ENCODE data around the gene RAD51B. TPM values are rescaled to one million over a fixed set of nuclear protein-coding genes. Genes with fewer than 3 reads are reported as not detected.

RAD51B gene
- total RNA-seq, 4 donors from 2014 or later: 6.2 to 39.9 (median 12.9) TPM

GRCh38 chr14:68147303-68147702 lies 327.7 kb downstream of the RAD51B start:
- Histone ChIP-seq H3K4me3 (no peak overlapping the region), H3K27ac (peak overlapping the region in 3 of 4 donors; percentile 77 to 83 (median 82)), H3K9me3 (peaks cover 0 to 3% (median 0%) of the 10 kb centered on the region in 3 donors), H3K4me1 (peaks cover 0 to 53% (median 20%) of the 10 kb centered on the region in 3 donors), H3K36me3 (no peaks in the 10 kb centered on the region), H3K27me3 (no peaks in the 10 kb centered on the region)
- intact Hi-C loops (cut with DNase I): loop anchor here (10.0 kb wide), 1 partner anchor 203 kb away; no protein-coding TSS in a partner anchor
- no peak for DNase-seq
- TF ChIP-seq CTCF (IDR thresholded peaks at IDR 0.05) (no peak), POLR2A (IDR thresholded peaks at IDR 0.05) (no peak)

- Histone ChIP-seq H3K27me3 (no peaks in the 10 kb centered on the region), H3K27ac (peak overlapping the region in 1 of 4 donors; percentile 83), H3K4me1 (peaks cover 0 to 43% (median 14%) of the 10 kb centered on the region in 3 donors), H3K9me3 (peaks cover 0 to 3% (median 0%) of the 10 kb centered on the region in 3 donors), H3K4me3 (no peak overlapping the region), H3K36me3 (no peaks in the 10 kb centered on the region)
- WGBS, 2 donors: 96 to 97% methylated on average over 3 of the region's 3 CpGs
- no peak for DNase-seq
- TF ChIP-seq CTCF (IDR thresholded peaks at IDR 0.05): no peak
- TF ChIP-seq POLR2A (IDR thresholded peaks at IDR 0.05): no peak
- intact Hi-C loops (cut with DNase I): loop anchor here (10.0 kb wide), 1 partner anchor 203 kb away; no protein-coding TSS in a partner anchor
Observed at GRCh38 chr14:68148276-68148675, 328.7 kb downstream of the RAD51B start.

GRCh38 chr14:68148763-68149162 lies 329.2 kb downstream of the RAD51B start:
- intact Hi-C loops (cut with DNase I): loop anchor here (10.0 kb wide), 1 partner anchor 204 kb away; no protein-coding TSS in a partner anchor
- TF ChIP-seq CTCF (IDR thresholded peaks at IDR 0.05): no peak
- no peak for TF ChIP-seq POLR2A (IDR thresholded peaks at IDR 0.05)
- Histone ChIP-seq H3K9me3 (peaks cover 0 to 3% (median 0%) of the 10 kb centered on the region in 3 donors), H3K4me1 (peaks cover 0 to 38% (median 9%) of the 10 kb centered on the region in 3 donors), H3K36me3 (no peaks in the 10 kb centered on the region), H3K27ac (no peak overlapping the region), H3K4me3 (no peak overlapping the region), H3K27me3 (no peaks in the 10 kb centered on the region)
- DNase-seq: no peak

GRCh38 chr14:68153275-68153674 lies 333.7 kb downstream of the RAD51B start:
- 82 to 90% methylated on average over 1 of the region's 1 CpG for WGBS, 2 donors
- Histone ChIP-seq H3K27me3 (no peaks in the 10 kb centered on the region), H3K4me1 (peaks cover 0 to 16% (median 9%) of the 10 kb centered on the region in 3 donors), H3K36me3 (no peaks in the 10 kb centered on the region), H3K4me3 (no peak overlapping the region), H3K9me3 (peaks cover 0 to 3% (median 0%) of the 10 kb centered on the region in 3 donors), H3K27ac (no peak overlapping the region)
- TF ChIP-seq CTCF (IDR thresholded peaks at IDR 0.05): no peak
- intact Hi-C loops (cut with DNase I): no loop called here
- no peak for DNase-seq

GRCh38 chr14:68154275-68154674 lies 334.7 kb downstream of the RAD51B start:
- H3K4me1 ChIP-seq: peaks cover 0 to 26% (median 9%) of the 10 kb centered on the region in 3 donors
- TF ChIP-seq POLR2A (IDR thresholded peaks at IDR 0.05) (no peak), CTCF (IDR thresholded peaks at IDR 0.05) (no peak)
- no peaks in the 10 kb centered on the region for H3K27me3 ChIP-seq
- no peaks in the 10 kb centered on the region for H3K9me3 ChIP-seq
- WGBS, 2 donors: 84 to 87% methylated on average over 2 of the region's 2 CpGs
- no peak overlapping the region for H3K4me3 ChIP-seq
- intact Hi-C loops (cut with DNase I): no loop called here
- DNase-seq: no peak
- no peaks in the 10 kb centered on the region for H3K36me3 ChIP-seq
- no peak overlapping the region for H3K27ac ChIP-seq
